ENCODE measurements around the gene EPB41L3.
"Not testable (repeated sequence)": the region's sequence is repeated elsewhere in the genome, so short reads cannot be mapped to it uniquely, and the experiment has no call there.

DNA sequence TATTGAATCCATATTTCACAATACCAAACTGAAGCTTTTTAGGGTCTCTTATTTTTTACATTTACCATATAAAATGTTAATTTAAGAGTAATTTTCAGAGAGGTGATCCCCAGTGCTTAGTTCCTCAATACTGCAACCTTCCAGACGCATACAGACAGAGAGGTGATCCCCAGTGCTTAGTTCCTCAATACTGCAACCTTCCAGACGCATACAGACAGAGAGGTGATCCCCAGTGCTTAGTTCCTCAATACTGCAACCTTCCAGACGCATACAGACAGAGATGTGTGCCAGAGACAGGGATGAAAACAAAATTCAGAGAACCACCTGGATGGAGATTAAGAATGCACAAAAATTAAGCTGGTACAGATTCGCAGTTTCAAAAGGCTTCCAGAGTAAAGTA lies 32.3 kb downstream of the EPB41L3 start:
- TF ChIP-seq, protein P1, sequence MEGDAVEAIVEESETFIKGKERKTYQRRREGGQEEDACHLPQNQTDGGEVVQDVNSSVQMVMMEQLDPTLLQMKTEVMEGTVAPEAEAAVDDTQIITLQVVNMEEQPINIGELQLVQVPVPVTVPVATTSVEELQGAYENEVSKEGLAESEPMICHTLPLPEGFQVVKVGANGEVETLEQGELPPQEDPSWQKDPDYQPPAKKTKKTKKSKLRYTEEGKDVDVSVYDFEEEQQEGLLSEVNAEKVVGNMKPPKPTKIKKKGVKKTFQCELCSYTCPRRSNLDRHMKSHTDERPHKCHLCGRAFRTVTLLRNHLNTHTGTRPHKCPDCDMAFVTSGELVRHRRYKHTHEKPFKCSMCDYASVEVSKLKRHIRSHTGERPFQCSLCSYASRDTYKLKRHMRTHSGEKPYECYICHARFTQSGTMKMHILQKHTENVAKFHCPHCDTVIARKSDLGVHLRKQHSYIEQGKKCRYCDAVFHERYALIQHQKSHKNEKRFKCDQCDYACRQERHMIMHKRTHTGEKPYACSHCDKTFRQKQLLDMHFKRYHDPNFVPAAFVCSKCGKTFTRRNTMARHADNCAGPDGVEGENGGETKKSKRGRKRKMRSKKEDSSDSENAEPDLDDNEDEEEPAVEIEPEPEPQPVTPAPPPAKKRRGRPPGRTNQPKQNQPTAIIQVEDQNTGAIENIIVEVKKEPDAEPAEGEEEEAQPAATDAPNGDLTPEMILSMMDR (IDR thresholded peaks at IDR 0.05): not testable (repeated sequence)
- TF ChIP-seq POLR2AphosphoS5, POLR2A, EP300 (IDR thresholded peaks at IDR 0.05): not testable (repeated sequence)

Measured in suprapubic skin (tissue), 4 donors.